ENCODE results near the gene MAGI3.

Gene MAGI3

DNA sequence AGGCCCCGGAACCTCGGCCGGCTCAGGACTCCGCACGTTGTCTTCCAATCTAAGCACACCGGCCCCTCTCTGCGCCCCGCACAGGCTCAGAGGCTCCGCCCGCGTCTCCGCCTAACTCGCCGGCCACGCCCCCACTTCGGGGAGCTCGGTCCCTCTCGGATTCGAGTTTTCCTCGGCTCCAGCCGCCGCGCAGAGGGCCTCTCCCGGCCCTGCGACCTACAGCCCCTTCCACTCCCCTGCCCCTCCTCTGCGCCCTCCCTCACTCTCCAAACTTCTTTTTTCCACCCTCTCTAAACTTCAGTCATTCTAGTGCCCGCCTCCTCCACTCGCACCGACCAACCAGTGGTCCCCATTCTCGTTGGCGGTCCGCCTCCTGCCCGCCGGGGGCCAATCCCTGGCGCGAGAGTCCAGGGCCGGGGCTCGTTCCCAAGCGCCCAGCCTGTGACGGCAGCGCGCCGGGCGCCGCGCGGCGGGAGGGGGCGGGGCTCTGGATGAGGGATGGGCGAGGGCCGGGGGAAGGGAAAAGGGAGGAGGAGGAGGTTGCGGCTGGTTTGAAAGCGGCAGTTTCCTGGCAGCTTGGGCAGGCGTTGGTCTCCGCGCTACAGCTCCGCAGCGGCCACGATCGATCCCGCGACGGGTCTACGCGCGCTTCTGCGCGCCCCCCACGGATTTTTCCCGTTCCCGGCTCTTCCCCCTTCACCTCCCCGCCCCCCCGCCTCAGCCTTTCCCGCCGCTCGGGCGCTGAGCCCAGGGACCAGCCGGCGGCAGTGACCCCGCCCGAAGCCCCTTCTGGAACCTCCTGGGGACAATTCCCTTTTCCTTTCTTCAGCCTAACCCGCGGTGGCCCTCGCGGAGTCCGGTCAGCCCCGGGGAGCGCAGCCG, at the start of gene MAGI3:
TSS of gene MAGI3 (plus strand) at position 563 of the 882 bp plus-strand sequence. CDS start 519 bp downstream, outside the sequence.
- Mint-ChIP-seq H3K27ac (peak within 1 kb of the TSS; percentile 89), H3K4me3 (peak within 1 kb of the TSS; percentile 84), H3K27me3 (peaks cover 35% of the 10 kb centered on the region), H3K4me1 (peaks cover 38% of the 10 kb centered on the region), H3K36me3 (no peaks in the 10 kb centered on the region), H3K9me3 (peaks cover 6% of the 10 kb centered on the region)
- CTCF ChIA-PET: interaction anchor here (1.3 kb wide), 1 partner anchor 248 kb away, joined by 3 read pairs; no protein-coding TSS in a partner anchor
- DNase-seq: peak; percentile 97

DNA sequence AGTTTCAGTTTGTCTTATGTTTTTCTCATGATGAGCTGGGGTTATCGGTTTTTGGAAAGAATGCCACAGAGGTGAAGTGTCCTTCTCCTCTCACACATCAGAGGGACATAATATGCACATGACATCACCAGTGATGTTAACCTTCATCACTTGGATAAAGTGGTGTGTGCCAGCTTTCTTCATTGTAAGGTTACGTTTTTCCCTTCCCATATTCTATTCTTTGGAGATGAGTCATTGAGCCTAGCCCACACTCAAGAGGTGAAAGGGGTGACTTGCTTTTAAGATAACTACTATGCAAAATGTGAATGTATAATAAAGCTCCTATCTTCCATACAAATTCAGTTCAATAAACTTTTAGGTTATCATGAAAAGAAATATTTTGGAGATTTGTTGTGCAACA, 36.7 kb upstream of the MAGI3 start:
- Mint-ChIP-seq H3K27me3 (peaks cover 11% of the 10 kb centered on the region), H3K27ac (no peak overlapping the region), H3K4me3 (no peak overlapping the region), H3K4me1 (no peaks in the 10 kb centered on the region), H3K36me3 (no peaks in the 10 kb centered on the region), H3K9me3 (no peaks in the 10 kb centered on the region)
- CTCF ChIA-PET: no interaction called here
- no peak for DNase-seq

DNA sequence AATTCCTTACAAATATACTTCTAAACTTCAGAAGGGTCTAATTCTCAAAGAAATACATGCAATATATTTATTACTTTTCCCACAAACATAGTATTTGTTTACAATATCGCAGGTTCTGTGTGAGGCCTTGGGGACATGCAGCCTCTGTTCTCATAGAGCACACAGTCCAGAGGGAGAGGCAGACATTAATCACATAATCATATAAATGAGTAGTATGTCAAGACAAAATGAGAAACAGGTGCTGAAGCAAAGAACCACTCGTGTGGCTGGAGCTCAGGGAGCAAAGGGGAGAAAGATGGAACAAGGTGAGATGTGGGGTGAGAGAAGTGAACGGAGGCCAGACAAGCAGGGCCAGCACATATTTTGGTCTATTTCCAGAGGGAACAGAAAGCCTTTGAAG, 26.4 kb upstream of the MAGI3 start:
- Mint-ChIP-seq H3K27me3 (no peaks in the 10 kb centered on the region), H3K9me3 (no peaks in the 10 kb centered on the region), H3K36me3 (no peaks in the 10 kb centered on the region), H3K4me3 (no peak overlapping the region), H3K27ac (no peak overlapping the region), H3K4me1 (no peaks in the 10 kb centered on the region)
- CTCF ChIA-PET: no interaction called here
- no peak for DNase-seq

DNA sequence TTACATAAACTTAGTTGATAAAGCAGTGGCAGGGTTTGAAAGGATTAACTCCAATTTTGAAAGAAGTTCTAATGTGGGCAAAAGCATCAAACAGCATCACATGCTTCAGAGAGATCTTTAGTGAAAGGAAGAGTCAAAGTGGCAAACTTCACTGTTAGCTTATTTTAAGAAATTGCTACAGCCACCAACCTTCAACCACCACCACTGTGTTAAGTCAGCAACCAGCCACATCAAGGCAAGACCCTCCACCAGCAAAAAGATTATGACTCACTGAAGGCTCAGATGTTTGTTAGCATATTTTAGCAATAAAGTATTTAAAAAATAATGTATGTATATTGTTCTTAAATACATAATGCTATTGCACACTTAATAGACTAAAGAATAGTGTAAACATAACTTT, 21.3 kb upstream of the MAGI3 start:
- Mint-ChIP-seq H3K4me3 (no peak overlapping the region), H3K27me3 (peaks cover 11% of the 10 kb centered on the region), H3K4me1 (no peaks in the 10 kb centered on the region), H3K36me3 (no peaks in the 10 kb centered on the region), H3K9me3 (no peaks in the 10 kb centered on the region), H3K27ac (no peak overlapping the region)
- no peak for DNase-seq
- CTCF ChIA-PET: no interaction called here

DNA sequence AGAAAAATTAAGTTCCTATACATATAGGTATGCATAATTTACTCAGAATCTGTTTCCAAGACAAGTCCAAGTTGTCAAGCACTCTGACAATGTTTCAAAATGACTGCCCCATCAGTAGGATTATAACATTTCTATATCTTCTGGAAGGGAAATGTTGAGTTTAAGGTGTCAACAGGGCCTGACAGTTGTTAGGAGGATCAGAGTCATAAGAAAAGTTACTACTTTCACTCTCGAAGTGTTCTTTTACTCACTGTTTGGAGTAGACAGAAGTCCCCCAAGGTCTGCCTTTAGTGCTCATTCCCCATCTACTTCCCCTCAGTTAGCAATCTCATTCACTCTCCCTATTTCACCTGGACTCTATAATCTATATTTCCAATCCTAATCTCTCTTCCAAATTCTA, 20.6 kb upstream of the MAGI3 start:
- no peaks in the 10 kb centered on the region for H3K36me3 Mint-ChIP-seq
- H3K27ac Mint-ChIP-seq: no peak overlapping the region
- CTCF ChIA-PET: no interaction called here
- no peaks in the 10 kb centered on the region for H3K9me3 Mint-ChIP-seq
- peaks cover 11% of the 10 kb centered on the region for H3K27me3 Mint-ChIP-seq
- DNase-seq: no peak
- H3K4me3 Mint-ChIP-seq: no peak overlapping the region
- H3K4me1 Mint-ChIP-seq: no peaks in the 10 kb centered on the region

DNA sequence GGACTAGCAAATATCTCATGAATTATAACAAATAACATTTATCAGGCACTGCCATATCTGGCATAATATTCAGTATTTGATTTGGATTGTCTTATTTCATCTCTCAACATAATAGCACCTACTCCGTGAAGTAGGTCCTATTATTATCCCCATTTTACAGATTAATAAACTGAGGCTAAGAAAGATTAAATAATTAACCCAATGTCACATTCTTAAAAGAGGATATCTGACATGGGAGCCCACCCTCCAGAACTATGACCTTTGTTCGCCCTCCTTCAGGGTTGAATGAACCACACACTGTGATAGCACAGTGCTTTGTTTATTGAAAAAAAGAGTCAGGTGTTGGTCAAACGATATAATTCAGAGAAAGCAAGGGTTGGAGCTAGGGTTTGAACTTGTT, 19.4 kb upstream of the MAGI3 start:
- H3K4me1 Mint-ChIP-seq: no peaks in the 10 kb centered on the region
- H3K4me3 Mint-ChIP-seq: no peak overlapping the region
- H3K9me3 Mint-ChIP-seq: no peaks in the 10 kb centered on the region
- H3K27ac Mint-ChIP-seq: no peak overlapping the region
- H3K36me3 Mint-ChIP-seq: no peaks in the 10 kb centered on the region
- no peak for DNase-seq
- CTCF ChIA-PET: no interaction called here
- peaks cover 18% of the 10 kb centered on the region for H3K27me3 Mint-ChIP-seq

DNA sequence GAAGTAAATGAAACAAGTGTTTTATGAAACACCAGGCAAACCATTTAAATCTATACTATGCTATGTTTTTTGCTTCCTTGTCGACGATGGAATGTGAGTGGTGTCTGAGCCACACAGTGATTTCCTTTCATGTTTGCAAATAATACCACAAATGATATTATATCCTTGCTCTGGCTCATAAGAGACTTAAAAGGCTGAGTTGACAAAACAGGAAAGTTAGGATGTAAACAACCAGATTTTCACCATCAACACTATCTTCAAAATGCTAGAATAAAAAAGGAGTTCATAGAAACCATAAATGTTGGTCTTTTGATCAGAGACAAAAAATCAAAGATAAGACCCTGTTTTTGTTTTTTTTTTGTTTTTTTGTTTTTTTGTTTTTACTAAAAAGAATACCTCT, 17.8 kb upstream of the MAGI3 start:
- no peak overlapping the region for H3K27ac Mint-ChIP-seq

DNA sequence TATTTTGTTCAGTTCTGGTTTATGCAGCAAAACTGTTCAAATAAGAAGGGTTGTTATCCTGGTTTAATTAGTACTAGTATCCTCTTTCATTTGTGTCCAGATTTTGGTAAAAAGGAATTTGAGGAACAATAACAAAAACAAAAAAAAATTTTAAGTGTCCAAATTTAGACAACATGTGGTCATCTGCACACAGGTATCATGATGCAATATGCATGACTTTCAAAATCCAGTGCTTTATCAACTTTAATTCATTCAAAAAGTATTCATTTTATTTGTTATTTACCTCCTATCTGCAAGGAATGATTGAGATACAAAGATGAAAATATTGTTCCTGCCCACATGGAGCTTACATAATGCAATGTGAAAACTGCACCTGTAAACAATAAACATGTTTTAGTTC, 16.7 kb upstream of the MAGI3 start:
- H3K9me3 Mint-ChIP-seq: no peaks in the 10 kb centered on the region
- CTCF ChIA-PET: no interaction called here

More for the DNA sequence above, 17.8 kb upstream of the MAGI3 start:
- no peaks in the 10 kb centered on the region for H3K4me1 Mint-ChIP-seq
- no peaks in the 10 kb centered on the region for H3K36me3 Mint-ChIP-seq
- no peak for DNase-seq
- peaks cover 19% of the 10 kb centered on the region for H3K27me3 Mint-ChIP-seq
- CTCF ChIA-PET: no interaction called here
- no peak overlapping the region for H3K4me3 Mint-ChIP-seq
- H3K9me3 Mint-ChIP-seq: no peaks in the 10 kb centered on the region

DNA sequence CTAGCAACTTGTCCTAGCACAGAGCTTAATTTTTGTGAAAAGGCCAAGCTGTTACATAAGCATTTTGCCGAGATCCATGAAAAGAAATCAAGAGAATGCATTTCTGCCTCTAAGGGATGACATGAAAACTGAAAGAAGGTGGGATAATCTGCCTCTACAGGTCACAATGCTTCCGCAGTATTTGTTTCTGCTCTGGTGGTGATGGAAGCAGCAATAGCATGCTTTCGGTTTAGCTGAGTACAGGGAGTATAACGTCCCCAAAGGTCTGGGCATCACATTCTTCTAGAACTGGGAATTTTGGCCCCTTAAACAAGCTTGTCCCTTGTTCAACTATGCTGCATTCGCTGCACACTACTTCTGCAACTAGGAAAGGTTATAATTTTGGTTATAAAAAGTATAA, 14.4 kb upstream of the MAGI3 start:
- no peak for DNase-seq
- Mint-ChIP-seq H3K27ac (no peak overlapping the region), H3K36me3 (no peaks in the 10 kb centered on the region), H3K27me3 (peaks cover 16% of the 10 kb centered on the region), H3K4me3 (no peak overlapping the region), H3K9me3 (no peaks in the 10 kb centered on the region), H3K4me1 (no peaks in the 10 kb centered on the region)
- CTCF ChIA-PET: no interaction called here

More for the DNA sequence above, 16.7 kb upstream of the MAGI3 start:
- H3K4me1 Mint-ChIP-seq: no peaks in the 10 kb centered on the region
- no peak overlapping the region for H3K27ac Mint-ChIP-seq
- DNase-seq: no peak
- H3K4me3 Mint-ChIP-seq: no peak overlapping the region
- H3K27me3 Mint-ChIP-seq: peaks cover 19% of the 10 kb centered on the region
- no peaks in the 10 kb centered on the region for H3K36me3 Mint-ChIP-seq

DNA sequence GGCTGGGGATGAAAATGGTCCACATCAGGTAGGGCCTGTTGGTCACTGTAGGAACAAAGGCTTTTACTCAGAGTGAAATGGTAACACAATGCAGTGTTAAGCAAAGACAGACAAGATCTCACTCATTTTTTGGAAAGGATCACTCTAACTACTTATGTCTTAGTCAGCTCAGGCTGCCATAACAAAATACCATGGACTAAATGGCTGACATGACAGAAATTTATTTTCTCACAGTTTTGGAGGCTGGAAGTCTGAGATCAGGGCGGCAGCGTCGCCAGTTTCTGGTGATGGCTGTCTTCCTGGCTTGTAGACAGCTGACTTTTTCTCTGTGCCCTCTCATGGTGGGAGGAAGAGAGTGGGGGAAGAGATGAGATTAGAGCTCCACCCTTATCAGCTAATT, 10.2 kb upstream of the MAGI3 start:
- CTCF ChIA-PET: no interaction called here
- H3K27ac Mint-ChIP-seq: no peak overlapping the region

DNA sequence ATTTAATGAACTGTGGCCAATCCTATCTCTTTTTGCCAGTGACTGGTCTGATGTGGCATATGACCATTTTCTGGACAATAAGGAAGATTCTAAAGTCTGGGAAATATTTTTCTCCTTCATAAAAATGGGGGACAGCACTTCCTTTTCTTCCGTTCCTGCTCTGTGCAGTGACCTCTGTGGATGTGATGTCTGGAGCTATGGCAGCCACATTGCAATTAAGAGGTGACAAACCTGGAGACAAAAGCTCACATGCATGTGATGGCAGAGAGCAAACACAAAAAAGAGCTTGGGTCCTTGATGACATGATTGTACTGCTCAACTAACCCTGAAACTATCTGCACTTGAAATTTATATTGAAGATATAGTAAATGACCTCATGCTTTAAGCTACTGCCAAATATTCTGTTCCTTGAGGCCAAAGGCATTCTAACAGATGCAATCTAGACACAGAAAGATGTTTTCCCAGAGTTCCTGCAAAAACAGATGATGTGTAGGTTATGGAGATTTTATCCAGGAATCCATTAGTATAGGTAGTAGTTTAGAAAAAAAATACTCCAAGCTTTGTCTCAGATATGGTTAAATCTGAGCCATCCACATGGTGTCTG, 2.2 kb upstream of the MAGI3 start:
- DNase-seq: no peak
- peaks cover 39% of the 10 kb centered on the region for H3K27me3 Mint-ChIP-seq
- CTCF ChIA-PET: no interaction called here

More for the DNA sequence above, 10.2 kb upstream of the MAGI3 start:
- Mint-ChIP-seq H3K36me3 (no peaks in the 10 kb centered on the region), H3K4me1 (no peaks in the 10 kb centered on the region), H3K9me3 (no peaks in the 10 kb centered on the region), H3K27me3 (peaks cover 9% of the 10 kb centered on the region), H3K4me3 (no peak overlapping the region)
- DNase-seq: no peak

DNA sequence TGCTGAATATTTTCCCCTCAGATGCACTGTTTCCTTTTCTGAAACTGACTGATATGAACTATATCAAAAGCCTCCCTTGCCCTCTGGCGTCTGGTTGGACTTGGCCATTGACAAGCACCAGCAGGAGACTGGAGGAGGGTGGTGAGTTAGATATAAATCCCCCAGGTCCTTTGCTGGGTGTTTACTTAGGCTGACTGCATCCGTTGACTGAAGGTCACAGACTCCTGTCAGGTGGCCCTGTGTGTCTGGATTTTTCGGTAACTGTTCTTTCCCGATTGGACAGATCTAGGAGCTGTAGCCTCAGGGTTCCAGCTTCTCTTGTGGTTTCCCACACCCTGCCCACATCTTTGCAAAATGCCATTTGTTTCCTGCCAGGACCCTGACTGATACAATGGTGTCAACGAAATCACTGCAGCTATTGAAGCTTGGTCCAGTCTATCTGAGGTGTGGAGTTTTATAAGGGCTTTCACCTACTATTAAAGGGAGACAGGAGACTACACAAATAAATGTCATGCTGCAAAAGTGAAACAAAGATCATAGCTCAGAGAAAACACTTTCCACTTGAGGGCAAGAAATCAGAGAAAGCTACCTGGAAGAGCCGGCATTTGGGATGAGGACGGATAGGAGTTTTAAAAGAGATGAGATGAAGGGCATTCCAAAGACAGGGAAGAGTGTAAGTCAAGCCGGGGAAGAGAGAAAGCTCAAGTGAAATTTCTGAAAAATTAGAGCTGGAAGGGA, 1.5 kb upstream of the MAGI3 start:
- peak overlapping the region; percentile 50 for H3K27ac Mint-ChIP-seq
- DNase-seq: peak; percentile 23
- peaks cover 33% of the 10 kb centered on the region for H3K4me1 Mint-ChIP-seq
- CTCF ChIA-PET: interaction anchor here (0.6 to 1.3 kb wide), 3 partner anchors 247 to 316 kb away, joined by 3 to 4 read pairs (median 3); partner anchors contain the start of gene LRIG2
- peaks cover 35% of the 10 kb centered on the region for H3K27me3 Mint-ChIP-seq
- peak overlapping the region; percentile 84 for H3K4me3 Mint-ChIP-seq
- no peaks in the 10 kb centered on the region for H3K36me3 Mint-ChIP-seq
- H3K9me3 Mint-ChIP-seq: peaks cover 6% of the 10 kb centered on the region

More for the DNA sequence above, 2.2 kb upstream of the MAGI3 start:
- Mint-ChIP-seq H3K4me3 (no peak overlapping the region), H3K27ac (no peak overlapping the region), H3K36me3 (no peaks in the 10 kb centered on the region), H3K9me3 (peaks cover 6% of the 10 kb centered on the region), H3K4me1 (peaks cover 32% of the 10 kb centered on the region)

DNA sequence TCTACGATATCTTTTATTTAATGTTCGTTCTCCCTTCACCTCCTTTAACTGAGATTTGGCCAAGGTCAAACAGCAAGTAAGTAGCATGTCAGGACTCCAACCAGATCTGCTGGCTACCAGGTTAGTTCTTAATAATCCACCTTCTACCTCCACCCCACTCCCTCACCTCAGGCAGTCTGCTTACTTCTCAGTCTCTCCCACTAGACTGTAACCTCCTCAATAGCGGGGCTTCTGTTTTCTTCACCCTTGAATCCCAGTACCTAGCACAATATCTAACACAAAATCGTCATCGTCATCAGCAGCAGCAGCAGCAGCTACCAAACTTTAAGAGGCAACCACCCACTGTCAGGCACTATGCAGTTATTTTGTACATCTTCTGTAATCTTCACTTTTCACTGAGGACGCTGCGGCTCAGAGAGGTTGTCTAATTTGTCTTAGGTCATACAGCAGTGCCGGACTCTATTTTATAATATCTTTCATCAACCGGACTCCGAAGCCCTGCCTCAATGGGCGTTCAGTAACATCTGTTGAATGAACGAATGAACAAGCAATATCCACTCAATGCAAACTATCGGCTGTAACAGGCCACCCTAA, 859 bp upstream of the MAGI3 start:
- CTCF ChIA-PET: interaction anchor here (0.6 to 1.3 kb wide), 3 partner anchors 247 to 317 kb away, joined by 3 to 4 read pairs (median 3); partner anchors contain the start of gene LRIG2
- H3K27me3 Mint-ChIP-seq: peaks cover 35% of the 10 kb centered on the region

More for the DNA sequence above, 859 bp upstream of the MAGI3 start:
- Mint-ChIP-seq H3K4me3 (peak overlapping the region; percentile 84), H3K4me1 (peaks cover 35% of the 10 kb centered on the region), H3K9me3 (peaks cover 6% of the 10 kb centered on the region), H3K36me3 (no peaks in the 10 kb centered on the region), H3K27ac (peak overlapping the region; percentile 89)
- DNase-seq: peak; percentile 21
